SIG-M5 treated with dmso at 0.1 percent for 504 hours (cell line): ENCODE measurements around the gene ARPC1A.
A peak's percentile ranks its signal among the peaks of the same experiment; 100 is the strongest.
"Not testable (repeated sequence)": the region's sequence is repeated elsewhere in the genome, so short reads cannot be mapped to it uniquely, and the experiment has no call there.

Source experiments
- DNase-seq: peaks from one replicate; lab custom pipeline; 2025; ENCODE audit not compliant: unreplicated experiment; lab: John Stamatoyannopoulos, UW

Gene ARPC1A

DNA sequence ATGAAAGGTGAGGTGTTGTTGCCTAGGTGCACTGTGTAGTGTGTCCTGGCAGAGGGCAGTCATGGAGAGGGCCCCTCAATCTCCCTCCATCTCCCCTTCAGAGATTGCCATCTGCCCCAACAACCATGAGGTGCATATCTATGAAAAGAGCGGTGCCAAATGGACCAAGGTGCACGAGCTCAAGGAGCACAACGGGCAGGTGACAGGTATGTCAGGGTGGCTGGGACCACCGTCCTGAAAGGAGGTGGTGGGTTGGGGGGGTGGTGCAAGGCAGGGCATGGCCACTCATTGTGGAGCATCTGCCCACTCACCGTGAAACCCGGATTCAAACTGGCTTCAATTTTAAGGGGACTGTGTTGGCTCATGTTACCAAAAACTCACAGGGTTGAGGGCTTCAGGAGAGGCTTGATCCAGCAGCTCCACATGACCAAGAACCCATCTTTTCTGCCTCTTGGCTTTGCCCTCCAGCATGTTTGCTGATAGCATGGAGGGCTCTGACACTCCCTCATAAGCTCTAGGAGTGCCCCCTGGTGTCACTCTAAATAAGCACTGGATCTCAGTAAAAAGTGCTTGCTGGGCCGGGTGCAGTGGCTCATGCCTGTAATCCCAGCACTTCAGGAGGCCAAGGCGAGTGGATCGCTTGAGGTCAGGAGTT, 61.0 kb downstream of the ARPC1A start:
- DNase-seq: peak; percentile 60

DNA sequence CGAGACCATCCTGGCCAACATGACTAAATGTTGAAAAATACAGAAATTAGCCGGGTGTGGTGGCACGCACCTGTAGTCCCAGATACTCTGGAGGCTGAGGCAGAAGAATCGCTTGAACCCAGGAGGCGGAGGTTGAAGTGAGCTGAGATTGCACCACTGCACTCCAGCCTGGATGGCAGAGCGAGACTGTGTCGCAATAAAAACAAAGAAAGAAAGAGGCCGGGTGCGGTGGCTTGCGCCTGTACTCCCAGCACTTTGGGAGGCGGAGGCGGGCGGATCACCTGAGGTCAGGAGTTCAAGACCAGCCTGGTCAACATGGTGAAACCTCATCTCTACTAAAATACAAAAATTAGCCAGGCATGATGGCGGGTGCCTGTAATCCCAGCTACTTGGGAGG, 61.5 kb downstream of the ARPC1A start:
- not testable (repeated sequence) for DNase-seq

DNA sequence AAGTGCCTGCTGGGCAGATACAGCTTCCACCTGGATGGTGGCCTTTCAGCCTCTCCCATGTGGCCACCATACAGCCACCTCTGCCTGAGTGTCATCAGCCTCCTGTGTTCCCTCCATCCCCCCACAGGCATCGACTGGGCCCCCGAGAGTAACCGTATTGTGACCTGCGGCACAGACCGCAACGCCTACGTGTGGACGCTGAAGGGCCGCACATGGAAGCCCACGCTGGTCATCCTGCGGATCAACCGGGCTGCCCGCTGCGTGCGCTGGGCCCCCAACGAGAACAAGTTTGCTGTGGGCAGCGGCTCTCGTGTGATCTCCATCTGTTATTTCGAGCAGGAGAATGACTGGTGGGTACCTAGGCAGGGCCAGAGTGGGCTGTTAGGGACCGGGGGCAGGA, 62.2 kb downstream of the ARPC1A start:
- DNase-seq: no peak

DNA sequence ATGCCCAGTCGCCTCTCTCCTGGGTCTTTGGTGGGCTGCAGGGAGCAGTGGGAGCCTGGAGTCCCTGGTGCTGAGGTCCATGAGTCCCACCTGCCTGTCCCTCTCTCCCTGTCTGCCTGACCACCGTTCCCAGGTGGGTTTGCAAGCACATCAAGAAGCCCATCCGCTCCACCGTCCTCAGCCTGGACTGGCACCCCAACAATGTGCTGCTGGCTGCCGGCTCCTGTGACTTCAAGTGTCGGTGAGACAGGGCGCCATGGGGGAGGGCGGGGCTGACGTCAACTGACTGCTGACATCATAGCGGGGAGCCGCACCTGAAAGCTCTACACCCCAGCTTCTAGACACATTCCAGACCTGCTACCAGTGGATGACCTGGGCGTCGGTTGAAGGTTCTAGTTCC, 64.1 kb downstream of the ARPC1A start:
- DNase-seq: no peak

DNA sequence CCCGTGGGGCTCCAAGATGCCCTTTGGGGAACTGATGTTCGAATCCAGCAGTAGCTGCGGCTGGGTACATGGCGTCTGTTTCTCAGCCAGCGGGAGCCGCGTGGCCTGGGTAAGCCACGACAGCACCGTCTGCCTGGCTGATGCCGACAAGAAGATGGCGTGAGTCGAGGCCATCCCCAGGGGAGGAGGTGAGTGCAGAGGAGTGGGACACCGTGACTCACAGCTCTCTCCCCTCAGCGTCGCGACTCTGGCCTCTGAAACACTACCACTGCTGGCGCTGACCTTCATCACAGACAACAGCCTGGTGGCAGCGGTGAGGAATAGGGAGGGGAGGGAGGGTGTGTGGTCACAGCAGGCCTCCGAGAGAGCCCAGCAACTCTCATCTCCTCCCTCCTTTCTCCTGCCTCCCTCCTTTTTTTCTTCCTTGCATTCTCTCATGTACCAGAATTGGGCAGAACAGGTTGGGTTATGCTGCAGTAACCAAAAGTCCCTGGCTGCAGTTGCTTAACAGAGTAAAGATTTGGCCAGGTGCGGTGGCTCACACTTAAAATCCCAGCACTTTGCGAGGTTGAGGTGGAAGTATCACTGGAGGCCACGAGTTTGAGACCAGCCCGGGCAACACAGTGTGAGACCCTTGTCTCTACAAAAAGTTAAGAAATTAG, 65.4 kb downstream of the ARPC1A start:
- DNase-seq: no peak

DNA sequence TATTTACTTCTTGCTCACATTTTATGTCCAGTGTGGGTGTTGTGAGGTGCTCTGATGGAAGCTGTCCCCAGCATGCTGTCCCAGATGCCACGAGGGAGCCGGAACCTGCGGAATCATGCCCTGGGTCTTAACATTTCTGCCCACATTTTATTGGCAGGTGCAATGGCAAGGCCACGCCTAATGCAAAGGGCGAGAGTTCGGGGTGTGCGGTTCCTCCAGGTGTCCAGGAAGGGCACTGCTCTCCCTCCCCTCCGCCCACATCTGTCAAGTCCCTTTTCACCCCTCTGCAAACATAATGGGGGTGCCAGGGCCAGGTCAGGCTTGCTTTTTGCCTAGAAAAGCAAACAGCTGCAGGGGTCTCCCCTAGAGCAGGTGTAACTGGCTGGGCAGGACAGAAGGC, 66.3 kb downstream of the ARPC1A start:
- no peak for DNase-seq

DNA sequence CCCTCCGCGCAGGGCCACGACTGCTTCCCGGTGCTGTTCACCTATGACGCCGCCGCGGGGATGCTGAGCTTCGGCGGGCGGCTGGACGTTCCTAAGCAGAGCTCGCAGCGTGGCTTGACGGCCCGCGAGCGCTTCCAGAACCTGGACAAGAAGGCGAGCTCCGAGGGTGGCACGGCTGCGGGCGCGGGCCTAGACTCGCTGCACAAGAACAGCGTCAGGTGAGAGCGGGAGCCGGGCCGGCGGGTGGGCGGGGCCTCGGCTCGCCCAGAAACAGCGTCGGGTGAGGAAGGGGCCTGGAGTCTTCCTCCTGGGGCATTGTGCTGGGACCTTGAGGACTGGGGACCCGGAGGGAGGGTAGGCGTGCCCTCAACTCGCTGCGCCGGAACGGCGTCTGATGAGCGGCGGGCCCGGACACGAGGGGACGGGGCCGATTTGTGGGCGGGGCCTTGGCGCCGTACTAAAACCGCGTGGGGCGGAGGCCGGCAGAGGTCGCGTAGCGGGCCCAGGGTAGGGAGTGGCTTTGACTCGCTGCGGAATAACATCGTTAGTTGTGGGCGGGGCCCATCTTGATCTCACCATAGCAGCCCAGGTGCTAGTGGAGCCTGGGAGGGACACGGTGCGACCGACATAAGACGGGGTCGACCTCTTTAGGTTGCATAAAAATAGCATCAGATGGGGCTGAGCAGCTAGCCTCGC, 67.1 kb downstream of the ARPC1A start:
- DNase-seq: no peak

DNA sequence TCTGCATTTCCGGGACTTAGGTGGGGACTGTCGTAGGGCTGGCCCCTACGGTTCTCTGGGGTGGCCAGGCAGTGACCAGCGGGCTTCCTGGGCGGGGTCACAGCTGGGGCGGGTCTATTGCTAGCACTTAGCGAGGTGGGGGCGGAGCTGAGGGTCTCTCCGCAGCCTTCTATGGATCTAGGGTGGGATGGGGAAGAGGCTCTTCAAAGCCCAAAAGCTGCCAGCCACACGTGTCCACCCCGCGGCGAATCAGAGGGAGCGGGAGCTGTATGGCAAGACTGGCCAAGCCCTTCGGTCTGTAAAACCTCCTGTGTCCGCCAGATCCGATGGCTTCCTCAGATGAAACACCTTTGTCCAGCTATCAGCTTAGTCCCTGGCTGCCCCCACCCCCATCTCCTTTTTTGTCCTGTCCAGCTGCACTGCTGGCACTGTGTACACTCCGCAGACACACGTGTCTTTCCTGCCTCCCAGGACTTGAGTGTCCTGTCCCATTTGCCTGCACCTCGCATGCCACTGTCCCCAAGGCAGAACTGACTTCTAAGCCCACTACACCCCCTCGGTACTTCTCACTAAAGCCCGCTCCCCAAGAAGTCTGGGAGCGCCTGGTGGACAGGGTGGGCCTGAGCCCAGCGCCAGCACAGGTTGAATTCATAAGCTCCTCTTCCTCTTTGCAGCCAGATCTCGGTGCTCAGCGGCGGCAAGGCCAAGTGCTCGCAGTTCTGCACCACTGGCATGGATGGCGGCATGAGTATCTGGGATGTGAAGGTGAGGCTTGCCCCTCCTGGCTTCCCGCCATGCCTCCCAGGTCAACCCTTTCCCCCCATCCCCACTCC, 67.9 kb downstream of the ARPC1A start:
- DNase-seq: no peak

DNA sequence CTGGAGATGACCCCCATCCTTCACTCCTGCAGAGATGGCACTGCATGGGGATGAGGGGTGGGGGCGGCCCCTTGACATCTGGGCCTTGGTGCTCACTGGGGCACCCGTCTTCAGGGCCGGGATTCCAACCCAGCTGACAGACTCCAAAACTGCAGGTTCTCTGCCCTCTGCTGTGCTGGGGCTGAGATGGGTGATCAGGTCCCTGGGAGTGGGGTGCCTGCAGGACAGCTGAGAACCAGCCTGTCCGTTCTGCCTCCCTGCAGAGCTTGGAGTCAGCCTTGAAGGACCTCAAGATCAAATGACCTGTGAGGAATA, 68.4 kb downstream of the ARPC1A start:
- DNase-seq: no peak

DNA sequence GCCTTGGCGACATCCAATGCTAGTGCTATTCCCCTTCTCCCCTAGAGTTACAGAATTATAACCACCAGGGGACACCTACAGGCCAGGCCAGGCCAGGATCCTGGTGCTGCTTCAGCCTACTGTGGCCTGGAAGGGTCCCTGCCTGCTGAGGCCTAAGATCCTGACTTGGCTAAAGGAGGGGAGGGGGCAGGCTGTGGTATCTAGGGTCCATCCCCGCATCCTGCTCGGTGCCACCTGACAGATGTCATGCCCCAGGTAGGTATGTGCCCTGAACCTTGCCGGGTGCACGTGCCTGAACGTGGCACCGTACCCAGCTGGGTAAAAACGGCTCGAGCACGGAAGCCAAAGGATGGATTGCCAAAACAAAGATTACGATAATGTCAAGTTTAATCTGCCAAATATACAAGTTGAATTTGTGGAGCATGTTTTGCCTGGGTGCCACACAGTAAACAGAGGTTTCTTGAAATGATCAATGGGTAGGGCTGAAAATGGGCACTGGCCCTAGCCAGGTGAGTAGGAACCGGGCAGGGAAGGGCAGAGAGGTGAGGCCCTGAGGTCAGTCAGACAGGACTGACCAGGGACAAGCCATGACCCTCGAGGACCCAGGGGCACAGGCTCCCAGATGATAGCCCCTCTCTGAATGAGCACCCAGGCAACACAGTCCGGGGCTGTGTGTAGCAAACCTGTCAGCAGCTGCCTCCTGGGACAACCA, 70.1 kb downstream of the ARPC1A start:
- no peak for DNase-seq

DNA sequence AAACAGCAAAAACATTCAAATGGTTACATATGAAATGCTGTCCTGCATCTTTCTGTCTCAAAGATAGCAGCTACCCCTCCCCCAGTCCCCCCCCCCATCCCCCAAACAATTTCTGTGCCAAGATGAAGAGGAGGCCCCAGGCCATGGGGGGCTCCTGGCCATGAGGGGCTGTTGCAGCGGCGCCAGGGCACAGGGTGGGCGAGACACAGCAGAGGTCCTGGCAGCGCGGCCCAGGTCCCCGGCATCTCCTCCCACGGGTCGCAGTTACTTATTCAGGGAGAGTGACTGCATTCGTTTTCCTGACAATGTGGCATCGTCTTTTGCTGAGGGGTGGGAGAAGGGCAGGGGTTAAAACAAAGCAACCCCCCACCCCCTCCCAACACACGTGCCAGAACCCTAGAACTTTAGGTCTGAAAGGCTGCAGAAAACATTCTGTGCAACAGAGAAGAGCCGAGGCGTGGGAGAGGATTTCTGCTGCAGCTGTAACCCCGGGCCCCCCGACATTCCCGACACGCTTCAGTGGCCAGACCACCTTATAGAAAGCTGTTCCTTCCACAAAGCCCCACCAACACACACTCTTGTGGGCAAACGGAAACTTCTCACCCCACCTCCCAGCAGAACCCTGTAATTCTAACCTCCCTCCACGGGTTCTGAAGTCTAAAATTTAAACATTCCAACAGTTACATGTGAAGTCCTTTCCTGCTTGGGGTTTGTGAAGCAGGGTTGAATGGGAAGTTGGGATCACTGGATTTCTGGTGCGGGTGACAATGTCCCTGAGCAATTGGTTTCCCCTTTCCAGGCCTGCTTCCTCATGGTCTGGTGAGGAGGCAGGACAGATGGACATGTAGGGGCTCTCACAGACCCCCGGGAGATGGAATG, 71.0 kb downstream of the ARPC1A start:
- DNase-seq: no peak

DNA sequence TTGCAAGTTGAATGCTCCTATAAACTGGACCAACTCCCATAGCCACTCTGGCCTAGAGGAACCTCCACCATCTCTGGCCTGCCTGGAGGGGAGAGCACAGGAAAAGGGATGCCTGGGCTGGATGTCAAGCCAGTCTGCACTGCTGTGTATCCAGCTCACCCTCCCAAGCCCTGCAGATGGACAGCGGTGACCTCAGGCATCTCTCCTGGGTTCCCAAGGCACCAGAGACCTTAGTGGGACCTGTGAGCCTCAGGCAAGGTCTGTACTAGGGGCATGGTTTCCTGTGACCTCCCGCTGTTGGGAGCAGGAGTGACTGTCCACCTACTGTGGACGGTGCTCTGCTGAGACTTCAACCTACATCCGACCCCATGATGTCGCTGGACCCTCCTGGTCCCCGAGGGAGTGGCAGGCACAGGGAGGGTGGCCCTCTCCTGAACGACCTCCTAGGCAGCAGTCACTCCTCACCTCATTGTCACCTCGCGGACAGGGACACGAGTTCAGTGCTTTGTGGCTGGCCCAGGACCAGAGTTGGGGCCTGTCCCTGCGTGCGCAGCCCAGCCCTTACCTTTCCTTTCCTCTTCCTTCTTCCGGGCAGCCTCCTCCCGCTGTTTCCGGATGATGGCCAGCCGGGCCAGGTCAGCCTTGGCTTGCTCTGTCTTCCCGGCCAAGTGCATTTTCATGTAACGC, 71.7 kb downstream of the ARPC1A start:
- DNase-seq: no peak

DNA sequence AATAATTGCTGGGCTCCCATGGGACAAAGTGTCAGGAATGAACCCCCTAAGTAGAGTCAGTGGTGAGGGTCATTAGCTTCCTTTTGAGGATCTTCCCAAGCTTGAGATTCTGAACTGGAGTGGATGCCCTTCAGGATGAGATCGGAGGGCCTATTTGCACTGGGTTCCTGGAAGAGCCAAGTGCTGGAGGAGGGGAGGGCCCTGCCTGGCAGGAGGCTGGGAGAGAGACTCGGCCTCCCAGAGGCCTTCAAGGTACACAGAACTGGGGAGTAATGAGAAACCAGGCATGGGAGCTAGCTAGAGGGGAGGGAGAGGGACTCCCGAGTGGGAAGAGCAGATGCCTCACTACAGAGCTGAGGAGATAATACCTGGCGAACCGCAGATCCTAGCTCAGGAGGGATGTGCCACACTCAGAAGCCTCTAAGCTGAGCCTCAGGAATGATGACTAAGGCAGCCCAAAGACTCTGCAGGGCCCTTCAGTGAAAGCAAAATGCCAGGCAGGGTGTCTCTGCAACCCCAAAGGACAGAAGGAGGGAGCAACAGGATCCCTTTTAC, 73.3 kb downstream of the ARPC1A start:
- no peak for DNase-seq

DNA sequence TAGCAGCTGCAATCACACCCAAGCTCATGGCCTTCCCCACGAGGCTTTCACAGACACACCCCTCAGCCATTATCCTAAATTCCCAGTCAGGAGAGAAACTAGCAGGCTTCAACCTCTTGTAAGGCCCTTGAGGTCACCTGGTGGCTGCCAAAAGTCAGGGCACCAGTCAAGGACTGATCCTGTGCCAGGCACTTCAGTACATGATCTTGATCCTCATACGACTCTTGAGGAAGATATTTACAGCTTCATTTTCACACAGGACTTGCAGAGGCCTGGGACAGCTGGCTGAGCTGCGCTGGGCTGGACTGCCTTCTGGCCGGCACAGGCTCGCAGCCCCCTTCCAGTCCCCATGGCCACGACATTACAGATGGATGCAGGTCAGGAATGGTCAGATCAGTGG, 73.9 kb downstream of the ARPC1A start:
- no peak for DNase-seq

DNA sequence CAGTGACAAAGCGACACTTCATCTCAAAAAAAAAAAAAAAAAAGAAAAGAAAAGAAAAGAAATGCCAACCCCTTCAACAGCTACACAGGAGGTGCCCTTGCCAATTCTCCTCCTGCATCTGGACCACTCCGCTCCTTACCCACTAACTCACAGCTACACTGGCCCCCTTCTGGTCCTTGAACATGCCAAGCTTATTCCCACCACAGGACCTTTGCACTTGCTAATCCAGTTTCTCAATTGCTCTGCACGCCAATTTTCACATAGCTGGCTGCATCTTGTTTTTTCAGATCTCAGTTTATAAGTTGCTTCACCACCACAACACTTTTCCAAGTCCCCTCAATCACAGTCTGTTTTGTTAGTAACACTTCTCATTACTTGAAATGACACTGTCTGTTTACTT, 77.2 kb downstream of the ARPC1A start:
- no peak for DNase-seq

DNA sequence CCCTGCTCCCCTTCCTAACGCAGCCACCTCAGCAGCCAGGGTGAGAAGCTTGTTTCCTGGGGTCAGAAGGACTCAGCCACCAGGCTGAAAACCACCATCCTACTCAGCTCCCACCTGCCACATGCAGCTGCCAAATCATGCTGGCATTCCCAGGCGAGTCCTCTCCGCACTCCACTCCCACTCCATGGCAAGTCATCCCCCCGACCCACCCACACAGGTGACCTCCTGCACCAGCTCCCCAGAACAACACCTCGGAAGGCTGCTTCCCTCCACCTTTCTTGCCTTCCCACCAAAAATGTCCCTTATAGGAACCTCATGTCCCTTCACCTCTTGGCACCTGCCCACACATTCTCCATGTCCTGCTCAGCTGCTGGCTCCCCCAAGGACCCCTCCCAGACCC, 78.1 kb downstream of the ARPC1A start:
- no peak for DNase-seq

DNA sequence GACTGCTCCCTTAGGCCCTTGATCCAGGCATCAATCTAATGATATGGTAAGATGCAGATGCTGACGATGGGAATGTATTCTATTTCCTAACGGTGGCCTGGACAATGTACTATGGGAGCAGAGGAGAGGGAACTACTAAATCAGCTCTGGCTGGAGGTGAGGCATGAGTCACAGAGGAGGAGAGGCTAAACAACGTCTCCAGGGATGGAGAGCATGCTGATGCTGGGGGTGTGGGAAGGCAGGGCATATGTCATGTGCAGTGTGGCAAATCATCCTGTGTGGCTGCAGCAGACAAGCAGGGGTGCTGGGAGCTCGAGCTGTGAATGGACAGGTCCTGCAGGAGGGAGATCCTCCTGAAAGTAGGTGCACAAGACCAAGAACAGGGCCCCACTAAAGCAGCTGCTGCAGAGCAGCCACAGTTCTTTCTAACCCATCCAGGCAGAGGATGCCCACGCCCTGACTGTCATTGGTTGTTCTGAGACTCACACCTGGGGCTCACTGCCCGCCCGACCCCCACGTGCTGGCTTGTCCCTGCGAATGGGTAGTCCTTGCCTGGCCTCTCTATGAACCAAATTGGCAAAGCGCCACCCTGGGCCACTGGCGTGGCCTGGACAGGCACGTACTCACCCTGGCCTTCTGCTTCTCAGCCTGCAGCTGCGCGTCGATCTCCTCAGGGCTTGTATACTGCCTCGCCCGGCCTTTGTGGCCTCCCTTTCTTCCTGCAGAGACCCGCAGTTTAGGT, 78.7 kb downstream of the ARPC1A start:
- no peak for DNase-seq

DNA sequence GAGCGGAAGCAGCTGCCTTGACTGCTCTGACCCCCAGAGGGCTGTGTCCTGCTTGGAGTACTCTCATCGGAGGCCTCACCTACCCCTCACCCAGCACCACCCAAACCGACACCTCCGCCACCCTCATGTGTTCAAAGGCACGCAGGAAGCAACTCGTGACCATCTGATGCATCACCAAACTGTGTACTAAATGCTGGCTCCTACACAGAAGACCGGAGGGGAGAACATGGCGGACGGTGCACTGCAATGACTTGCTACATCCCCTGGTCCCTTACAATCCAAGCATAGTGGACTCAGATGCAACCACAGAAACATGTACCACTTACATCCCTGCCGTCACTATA, 79.3 kb downstream of the ARPC1A start:
- DNase-seq: no peak

DNA sequence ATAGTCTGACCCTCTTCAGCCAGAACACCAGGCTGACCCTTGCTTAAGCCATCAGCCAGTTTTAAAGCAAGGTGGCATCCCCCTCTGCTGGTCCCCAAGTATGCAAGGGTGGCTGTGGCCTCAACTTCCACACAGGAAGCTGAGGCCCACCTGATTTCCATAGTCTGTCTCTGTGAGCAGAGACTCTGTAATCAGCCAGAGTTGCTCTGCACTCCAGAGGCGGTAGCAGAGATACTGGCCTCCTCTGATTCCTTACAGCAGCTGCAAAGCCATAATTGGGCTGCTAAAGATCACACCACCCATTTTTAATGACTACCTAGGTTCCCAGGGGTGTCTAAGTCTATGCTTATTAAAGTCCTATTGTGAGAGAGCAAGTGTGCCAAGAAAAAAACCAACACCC, 80.9 kb downstream of the ARPC1A start:
- DNase-seq: no peak
